ENCODE measurements around the gene MRPL37. TPM values are rescaled to one million over a fixed set of nuclear protein-coding genes. Genes with fewer than 3 reads are reported as not detected.
"Not testable (repeated sequence)": the region's sequence is repeated elsewhere in the genome, so short reads cannot be mapped to it uniquely, and the experiment has no call there.

The MRPL37 gene
- total RNA-seq, 1 experiment from 2014 or later = 180 TPM

DNA sequence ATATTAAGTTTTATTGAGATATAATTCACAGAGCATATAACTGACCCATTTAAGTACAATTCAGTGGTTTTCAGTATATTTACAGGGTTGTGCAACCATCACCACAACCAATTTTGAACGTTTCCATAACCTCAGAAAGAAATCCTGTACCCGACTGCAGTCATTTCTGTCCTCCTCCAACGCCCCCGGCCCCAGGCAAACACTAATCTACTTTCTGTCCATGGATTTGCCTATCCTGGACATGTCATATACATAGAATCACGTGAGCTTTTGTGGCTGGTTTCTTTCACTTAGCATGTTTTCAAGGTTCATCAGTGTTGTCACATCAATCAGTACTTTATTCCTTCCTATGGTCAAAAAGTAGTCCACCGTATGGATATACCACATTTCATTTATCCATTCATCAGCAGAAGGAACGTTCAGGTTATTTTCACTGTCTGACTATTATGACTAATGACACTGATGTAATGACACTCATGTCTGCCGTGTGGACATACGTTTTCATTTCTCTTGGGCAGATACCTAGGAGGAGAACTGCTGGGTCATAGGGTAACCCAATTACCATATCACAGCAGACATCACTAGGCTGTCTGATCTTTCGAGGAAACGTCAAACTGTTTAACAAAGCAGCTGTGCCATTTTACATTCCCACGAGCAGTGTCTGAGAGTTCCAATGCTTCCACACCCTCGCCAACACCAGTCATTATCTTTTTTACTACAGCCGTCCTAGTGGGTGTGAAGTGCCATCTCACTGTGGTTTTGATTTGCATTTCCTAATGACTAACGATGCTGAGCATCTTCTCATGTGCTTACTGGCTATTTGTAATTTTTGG lies 30.8 kb downstream of the MRPL37 start:
- 0 out of 2 replicates have a peak, but pooled peaks cover 5% of the 10 kb centered on the region for H3K4me1 ChIP-seq (replicated peaks; ENCODE audit: insufficient read depth)
- H3K79me2 ChIP-seq (ENCODE audit: low read depth) = no peaks in the 10 kb centered on the region
- POLR2A ChIA-PET (ENCODE audit: unreplicated experiment) = no interaction called here
- no peak overlapping the region for H3K4me3 ChIP-seq
- H2AFZ ChIP-seq = no peak overlapping the region
- intact Hi-C loops (cut with micrococcal nuclease; ENCODE audit: unreplicated experiment) = no loop called here
- no peak for DNase-seq
- TF ChIP-seq, protein P1, sequence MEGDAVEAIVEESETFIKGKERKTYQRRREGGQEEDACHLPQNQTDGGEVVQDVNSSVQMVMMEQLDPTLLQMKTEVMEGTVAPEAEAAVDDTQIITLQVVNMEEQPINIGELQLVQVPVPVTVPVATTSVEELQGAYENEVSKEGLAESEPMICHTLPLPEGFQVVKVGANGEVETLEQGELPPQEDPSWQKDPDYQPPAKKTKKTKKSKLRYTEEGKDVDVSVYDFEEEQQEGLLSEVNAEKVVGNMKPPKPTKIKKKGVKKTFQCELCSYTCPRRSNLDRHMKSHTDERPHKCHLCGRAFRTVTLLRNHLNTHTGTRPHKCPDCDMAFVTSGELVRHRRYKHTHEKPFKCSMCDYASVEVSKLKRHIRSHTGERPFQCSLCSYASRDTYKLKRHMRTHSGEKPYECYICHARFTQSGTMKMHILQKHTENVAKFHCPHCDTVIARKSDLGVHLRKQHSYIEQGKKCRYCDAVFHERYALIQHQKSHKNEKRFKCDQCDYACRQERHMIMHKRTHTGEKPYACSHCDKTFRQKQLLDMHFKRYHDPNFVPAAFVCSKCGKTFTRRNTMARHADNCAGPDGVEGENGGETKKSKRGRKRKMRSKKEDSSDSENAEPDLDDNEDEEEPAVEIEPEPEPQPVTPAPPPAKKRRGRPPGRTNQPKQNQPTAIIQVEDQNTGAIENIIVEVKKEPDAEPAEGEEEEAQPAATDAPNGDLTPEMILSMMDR (conservative IDR thresholded peaks at IDR 0.05) = no peak
- no peak for TF ChIP-seq EZH2 (IDR thresholded peaks at IDR 0.05; ENCODE audit: low read depth)
- H4K20me1 ChIP-seq (ENCODE audit: insufficient read depth) = no peaks in the 10 kb centered on the region
- H3K4me2 ChIP-seq = no peak overlapping the region
- CTCF ChIA-PET = no interaction called here
- H3K27ac ChIP-seq = no peak overlapping the region
- H3K9me3 ChIP-seq (ENCODE audit: insufficient read depth, low read depth) = no peaks in the 10 kb centered on the region
- peaks cover 4% of the 10 kb centered on the region; the same call in 1 of the 2 replicates for H3F3A ChIP-seq (ENCODE audit: insufficient read depth, low read depth)
- no peaks in the 10 kb centered on the region for H3K27me3 ChIP-seq (ENCODE audit: insufficient read depth, low read depth)
- H3K9me2 ChIP-seq (ENCODE audit: insufficient read depth) = no peaks in the 10 kb centered on the region
- no TSS peak for BruUV-seq (replicated peaks)
- no peaks in the 10 kb centered on the region for H3K36me3 ChIP-seq (ENCODE audit: low read depth)

DNA sequence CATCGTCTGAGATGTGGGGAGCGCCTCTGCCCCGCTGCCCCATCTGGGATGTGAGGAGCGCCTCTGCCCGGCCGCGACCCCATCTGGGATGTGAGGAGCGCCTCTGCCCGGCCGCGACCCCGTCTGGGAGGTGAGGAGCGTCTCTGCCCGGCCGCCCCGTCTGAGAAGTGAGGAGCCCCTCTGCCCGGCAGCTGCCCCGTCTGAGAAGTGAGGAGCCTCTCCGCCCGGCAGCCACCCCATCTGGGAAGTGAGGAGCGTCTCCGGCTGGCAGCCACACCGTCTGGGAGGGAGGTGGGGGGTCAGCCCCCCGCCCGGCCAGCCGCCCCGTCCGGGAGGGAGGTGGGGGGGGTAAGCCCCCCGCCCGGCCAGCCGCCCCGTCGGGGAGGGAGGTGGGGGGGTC lies 33.2 kb downstream of the MRPL37 start:
- H3K4me1 ChIP-seq (replicated peaks; ENCODE audit: insufficient read depth); H3K4me3 ChIP-seq; H4K20me1 ChIP-seq (ENCODE audit: insufficient read depth); H3K79me2 ChIP-seq (ENCODE audit: low read depth); H3K27me3 ChIP-seq (ENCODE audit: insufficient read depth, low read depth); H3K27ac ChIP-seq; BruUV-seq (replicated peaks); H3K9me2 ChIP-seq (ENCODE audit: insufficient read depth); H3K4me2 ChIP-seq; DNase-seq; intact Hi-C loops (cut with micrococcal nuclease; ENCODE audit: unreplicated experiment); POLR2A ChIA-PET (ENCODE audit: unreplicated experiment); CTCF ChIA-PET; H3F3A ChIP-seq (ENCODE audit: insufficient read depth, low read depth); H3K36me3 ChIP-seq (ENCODE audit: low read depth); H2AFZ ChIP-seq; H3K9me3 ChIP-seq (ENCODE audit: insufficient read depth, low read depth): not testable (repeated sequence)

DNA sequence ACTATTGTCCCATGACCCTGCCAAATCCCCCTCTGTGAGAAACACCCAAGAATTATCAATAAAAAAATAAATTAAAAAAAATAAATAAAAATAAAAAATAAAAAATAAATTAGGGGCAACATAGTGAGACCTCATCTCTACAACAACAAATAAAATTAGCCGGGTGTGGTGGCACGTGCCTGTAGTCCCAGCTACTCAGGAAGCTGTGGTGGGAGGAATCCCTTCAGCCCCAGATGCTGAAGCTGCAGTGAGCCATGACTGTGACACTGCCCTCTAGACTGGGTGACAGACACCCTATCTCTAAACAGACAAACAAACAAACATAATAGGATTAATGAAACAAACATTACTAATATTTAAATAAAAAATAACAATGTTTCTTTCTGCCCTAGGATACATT lies 34.3 kb downstream of the MRPL37 start:
- no peak for DNase-seq
- no peaks in the 10 kb centered on the region for H3K4me1 ChIP-seq (replicated peaks; ENCODE audit: insufficient read depth)
- no peaks in the 10 kb centered on the region for H4K20me1 ChIP-seq (ENCODE audit: insufficient read depth)
- no TSS peak for BruUV-seq (replicated peaks)
- H3K9me2 ChIP-seq (ENCODE audit: insufficient read depth) = no peaks in the 10 kb centered on the region
- H3K27me3 ChIP-seq (ENCODE audit: insufficient read depth, low read depth) = no peaks in the 10 kb centered on the region
- no peak overlapping the region for H3K27ac ChIP-seq
- H3K36me3 ChIP-seq (ENCODE audit: low read depth) = no peaks in the 10 kb centered on the region
- no peaks in the 10 kb centered on the region for H3K9me3 ChIP-seq (ENCODE audit: insufficient read depth, low read depth)
- no peak overlapping the region for H3K4me2 ChIP-seq
- POLR2A ChIA-PET (ENCODE audit: unreplicated experiment) = no interaction called here
- no peaks in the 10 kb centered on the region for H3K79me2 ChIP-seq (ENCODE audit: low read depth)
- CTCF ChIA-PET = no interaction called here
- H3K4me3 ChIP-seq = no peak overlapping the region
- peaks cover 4% of the 10 kb centered on the region; the same call in 1 of the 2 replicates for H3F3A ChIP-seq (ENCODE audit: insufficient read depth, low read depth)
- intact Hi-C loops (cut with micrococcal nuclease; ENCODE audit: unreplicated experiment) = no loop called here
- no peak for TF ChIP-seq EZH2 (IDR thresholded peaks at IDR 0.05; ENCODE audit: low read depth)
- TF ChIP-seq, protein P1 (conservative IDR thresholded peaks at IDR 0.05) = no peak
- no peak overlapping the region for H2AFZ ChIP-seq

DNA sequence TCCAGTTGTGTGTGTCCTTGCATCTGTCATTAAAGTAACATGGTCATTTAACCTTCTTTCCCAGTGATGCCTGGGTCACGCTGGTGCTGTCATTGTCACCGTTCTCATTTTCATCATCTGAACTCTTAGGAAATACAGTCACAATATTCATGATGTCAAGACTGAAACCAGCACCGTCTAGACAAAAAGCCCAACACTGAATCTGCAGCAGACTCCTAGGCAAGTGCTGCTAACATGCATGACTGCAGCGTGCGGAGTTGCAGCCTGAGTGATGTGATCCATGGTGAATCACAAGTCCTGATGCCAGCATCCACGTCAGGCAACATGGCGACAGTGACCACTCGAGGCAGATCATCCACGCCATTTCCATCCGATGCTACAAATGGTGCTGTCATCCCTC lies 37.6 kb downstream of the MRPL37 start:
- H3K4me1 ChIP-seq (replicated peaks; ENCODE audit: insufficient read depth) = no peaks in the 10 kb centered on the region
- CTCF ChIA-PET = no interaction called here
- TF ChIP-seq, protein P1 (conservative IDR thresholded peaks at IDR 0.05) = no peak
- no peak for TF ChIP-seq EZH2 (IDR thresholded peaks at IDR 0.05; ENCODE audit: low read depth)
- intact Hi-C loops (cut with micrococcal nuclease; ENCODE audit: unreplicated experiment) = no loop called here
- H2AFZ ChIP-seq = no peak overlapping the region
- H3F3A ChIP-seq (ENCODE audit: insufficient read depth, low read depth) = peaks cover 4% of the 10 kb centered on the region; the same call in 1 of the 2 replicates
- DNase-seq = no peak
- no peaks in the 10 kb centered on the region for H3K9me2 ChIP-seq (ENCODE audit: insufficient read depth)
- no peaks in the 10 kb centered on the region for H4K20me1 ChIP-seq (ENCODE audit: insufficient read depth)
- no peak overlapping the region for H3K27ac ChIP-seq
- H3K9me3 ChIP-seq (ENCODE audit: insufficient read depth, low read depth) = no peaks in the 10 kb centered on the region
- POLR2A ChIA-PET (ENCODE audit: unreplicated experiment) = no interaction called here
- no peak overlapping the region for H3K4me2 ChIP-seq
- no peak overlapping the region for H3K4me3 ChIP-seq
- no peaks in the 10 kb centered on the region for H3K27me3 ChIP-seq (ENCODE audit: insufficient read depth, low read depth)
- no TSS peak for BruUV-seq (replicated peaks)
- H3K36me3 ChIP-seq (ENCODE audit: low read depth) = no peaks in the 10 kb centered on the region
- H3K79me2 ChIP-seq (ENCODE audit: low read depth) = no peaks in the 10 kb centered on the region
